Measurements from ENCODE around the gene ASGR2.

ASGR2 gene

GRCh38 chr17:7147772-7148171, 33.1 kb upstream of the ASGR2 start:
- no peaks in the 10 kb centered on the region for H3K9me3 ChIP-seq (replicated peaks; ENCODE audit: insufficient read depth, low read length)
- no peaks in the 10 kb centered on the region for H3K79me2 ChIP-seq (ENCODE audit: low read length)
- DNase-seq = no peak
- H3K4me1 ChIP-seq (ENCODE audit: low read length) = no peaks in the 10 kb centered on the region
- no peak overlapping the region for H3K9ac ChIP-seq (ENCODE audit: low read length)
- H3F3A ChIP-seq (ENCODE audit: insufficient read depth, low read length) = no peaks in the 10 kb centered on the region
- peaks cover 73% of the 10 kb centered on the region for H3K27me3 ChIP-seq (replicated peaks; ENCODE audit: insufficient read depth, low read length)
- no peak overlapping the region for H3K4me3 ChIP-seq (ENCODE audit: low read length)
- no peaks in the 10 kb centered on the region for H4K20me1 ChIP-seq (ENCODE audit: insufficient read depth, low read length)
- no peak overlapping the region for H3K27ac ChIP-seq (ENCODE audit: low read length)
- H3K36me3 ChIP-seq (replicated peaks; ENCODE audit: insufficient read depth, low read length) = no peaks in the 10 kb centered on the region
- TF ChIP-seq EZH2phosphoT487 (IDR thresholded peaks at IDR 0.05; ENCODE audit: low read length) (no peak), CTCF (IDR thresholded peaks at IDR 0.05; ENCODE audit: low read length) (no peak), EZH2 (optimal IDR thresholded peaks at IDR 0.05; ENCODE audit: low read depth, low read length) (no peak)
- H3K4me2 ChIP-seq (ENCODE audit: low read depth, low read length) = no peak overlapping the region
- no peak overlapping the region for H2AFZ ChIP-seq (ENCODE audit: low read length)
- no peaks in the 10 kb centered on the region for H3K9me2 ChIP-seq (replicated peaks; ENCODE audit: insufficient read depth, low read length)

GRCh38 chr17:7146115-7146514, 31.5 kb upstream of the ASGR2 start:
- peaks cover 72% of the 10 kb centered on the region for H3K27me3 ChIP-seq (replicated peaks; ENCODE audit: insufficient read depth, low read length)
- no peak overlapping the region for H2AFZ ChIP-seq (ENCODE audit: low read length)
- no peaks in the 10 kb centered on the region for H4K20me1 ChIP-seq (ENCODE audit: insufficient read depth, low read length)
- no peaks in the 10 kb centered on the region for H3F3A ChIP-seq (ENCODE audit: insufficient read depth, low read length)
- TF ChIP-seq EZH2 (optimal IDR thresholded peaks at IDR 0.05; ENCODE audit: low read depth, low read length) (no peak), EZH2phosphoT487 (IDR thresholded peaks at IDR 0.05; ENCODE audit: low read length) (no peak), CTCF (IDR thresholded peaks at IDR 0.05; ENCODE audit: low read length) (no peak)
- no peak for DNase-seq
- no peak overlapping the region for H3K9ac ChIP-seq (ENCODE audit: low read length)
- no peak overlapping the region for H3K4me3 ChIP-seq (ENCODE audit: low read length)
- H3K36me3 ChIP-seq (replicated peaks; ENCODE audit: insufficient read depth, low read length) = no peaks in the 10 kb centered on the region
- H3K9me2 ChIP-seq (replicated peaks; ENCODE audit: insufficient read depth, low read length) = no peaks in the 10 kb centered on the region
- H3K27ac ChIP-seq (ENCODE audit: low read length) = no peak overlapping the region
- H3K4me1 ChIP-seq (ENCODE audit: low read length) = no peaks in the 10 kb centered on the region
- no peaks in the 10 kb centered on the region for H3K79me2 ChIP-seq (ENCODE audit: low read length)
- no peak overlapping the region for H3K4me2 ChIP-seq (ENCODE audit: low read depth, low read length)
- H3K9me3 ChIP-seq (replicated peaks; ENCODE audit: insufficient read depth, low read length) = no peaks in the 10 kb centered on the region

- Histone ChIP-seq H4K20me1 (ENCODE audit: insufficient read depth, low read length) (no peaks in the 10 kb centered on the region), H3K9ac (ENCODE audit: low read length) (no peak overlapping the region), H2AFZ (ENCODE audit: low read length) (no peak overlapping the region), H3K4me1 (ENCODE audit: low read length) (peaks cover 5% of the 10 kb centered on the region), H3K9me3 (replicated peaks; ENCODE audit: insufficient read depth, low read length) (no peaks in the 10 kb centered on the region), H3K27ac (ENCODE audit: low read length) (no peak overlapping the region), H3K36me3 (replicated peaks; ENCODE audit: insufficient read depth, low read length) (no peaks in the 10 kb centered on the region), H3K27me3 (replicated peaks; ENCODE audit: insufficient read depth, low read length) (peaks cover 77% of the 10 kb centered on the region), H3F3A (ENCODE audit: insufficient read depth, low read length) (peaks cover 3% of the 10 kb centered on the region; the same call in 1 of the 2 replicates), H3K9me2 (replicated peaks; ENCODE audit: insufficient read depth, low read length) (no peaks in the 10 kb centered on the region), H3K4me2 (ENCODE audit: low read depth, low read length) (no peak overlapping the region), H3K79me2 (ENCODE audit: low read length) (no peaks in the 10 kb centered on the region), H3K4me3 (ENCODE audit: low read length) (no peak overlapping the region)
- DNase-seq = no peak
- no peak for TF ChIP-seq EZH2phosphoT487 (IDR thresholded peaks at IDR 0.05; ENCODE audit: low read length)
- no peak for TF ChIP-seq CTCF (IDR thresholded peaks at IDR 0.05; ENCODE audit: low read length)
- no peak for TF ChIP-seq EZH2 (optimal IDR thresholded peaks at IDR 0.05; ENCODE audit: low read depth, low read length)
These were observed 29.6 kb upstream of the ASGR2 start for GRCh38 chr17:7144213-7144612.

All from MM.1S (cell line).